Upper lobe of left lung (tissue), 6 donors: ENCODE data around the gene TEAD2. TPM values are rescaled to one million over a fixed set of nuclear protein-coding genes. Genes with fewer than 3 reads are reported as not detected.
A peak's percentile ranks its signal among the peaks of the same experiment; 100 is the strongest.

Source experiments
- ATAC-seq, 2 donors: fragments of 200-7000 bp; cut with Tn5 transposase; one replicate each; pipeline ENCODE4 v1.9.1; 2022; ENCODE audit warnings: mild to moderate bottlenecking in 2 of 2, moderate library complexity in 2 of 2; ENCODE audit not compliant: low FRiP score in 2 of 2
- DNase-seq, 2 donors: peaks; one replicate each; pipeline ENCODE4 v3.0.0-alpha.2; 2019 to 2020
- H3K27ac ChIP-seq, 4 donors: fragments of 200-600 bp; sonication (generic); one replicate each; pipeline ENCODE4 v1.5.1; 2016 to 2019
- H3K27me3 ChIP-seq, 4 donors: fragments of 200-600 bp; sonication (generic); one replicate each; pipeline ENCODE4 v1.5.1; 2017 to 2019
- H3K36me3 ChIP-seq, 4 donors: fragments of 200-600 bp; sonication (generic); one replicate each; pipeline ENCODE4 v1.5.1; 2016 to 2019
- H3K4me1 ChIP-seq, 4 donors: fragments of 200-600 bp; sonication (generic); one replicate each; pipeline ENCODE4 v1.5.1; 2018 to 2019
- H3K4me3 ChIP-seq, 4 donors: fragments of 200-600 bp; sonication (generic); one replicate each; pipeline ENCODE4 v1.5.1; 2017 to 2019; ENCODE audit warnings: mild to moderate bottlenecking in 2 of 4, moderate library complexity in 1 of 4
- H3K9me3 ChIP-seq, 4 donors: fragments of 200-600 bp; sonication (generic); one replicate each; pipeline ENCODE4 v1.5.1; 2018 to 2019
- EP300 ChIP-seq, 4 donors: sonication (generic); formaldehyde crosslinking; IDR thresholded peaks; one replicate each; pipeline ENCODE4 v1.5.1; 2017; ENCODE audit warnings: antibody characterized with exemption in 4 of 4, control low read depth in 2 of 4
- POLR2A ChIP-seq, 4 donors: fragments of 450-650 bp; IDR thresholded peaks; one replicate each; pipeline ENCODE4 v1.5.1; 2016 to 2017; ENCODE audit warnings: antibody characterized with exemption in 4 of 4, mild to moderate bottlenecking in 2 of 4
- POLR2AphosphoS5 ChIP-seq, 2 donors: sonication (generic); formaldehyde crosslinking; IDR thresholded peaks; one replicate each; pipeline ENCODE4 v1.5.1; 2017; ENCODE audit warnings: antibody characterized with exemption in 2 of 2
- WGBS, 2 donors: methylation state at CpG; one replicate each; pipeline ENCODE4 v1.1.5; 2017 to 2018; 5-methylcytosine and 5-hydroxymethylcytosine counted together
- total RNA-seq, 6 donors: library from RNA; depleted of rRNA in 4 of 6; stranded (reverse); fragments of >200 nt in 4 of 6; gene quantifications; one replicate each; pipeline versions ENCODE4 v1.1.0 to v1.2.1, GENCODE V29; 2016 to 2021
- TF ChIP-seq, protein P1 (sequence below), 6 experiments: fragments of 450-650 bp in 4 of 6; fragments of 200-600 bp in 2 of 6; sonication (generic) in 2 of 6; IDR thresholded peaks; one replicate each; pipeline ENCODE4 v1.5.1; 2016 to 2019; ENCODE audit warnings: antibody characterized with exemption in 6 of 6
- donor health status: DM: no; HTN: no; CAD: no; lungs with moderate emphysema.
- donor health status: DM: no; HTN: yes; CAD: no; lungs with severe emphysema.

The TEAD2 gene
- total RNA-seq, 6 donors from 2014 or later: 13.6 to 38.0 (median 20.5) TPM

DNA sequence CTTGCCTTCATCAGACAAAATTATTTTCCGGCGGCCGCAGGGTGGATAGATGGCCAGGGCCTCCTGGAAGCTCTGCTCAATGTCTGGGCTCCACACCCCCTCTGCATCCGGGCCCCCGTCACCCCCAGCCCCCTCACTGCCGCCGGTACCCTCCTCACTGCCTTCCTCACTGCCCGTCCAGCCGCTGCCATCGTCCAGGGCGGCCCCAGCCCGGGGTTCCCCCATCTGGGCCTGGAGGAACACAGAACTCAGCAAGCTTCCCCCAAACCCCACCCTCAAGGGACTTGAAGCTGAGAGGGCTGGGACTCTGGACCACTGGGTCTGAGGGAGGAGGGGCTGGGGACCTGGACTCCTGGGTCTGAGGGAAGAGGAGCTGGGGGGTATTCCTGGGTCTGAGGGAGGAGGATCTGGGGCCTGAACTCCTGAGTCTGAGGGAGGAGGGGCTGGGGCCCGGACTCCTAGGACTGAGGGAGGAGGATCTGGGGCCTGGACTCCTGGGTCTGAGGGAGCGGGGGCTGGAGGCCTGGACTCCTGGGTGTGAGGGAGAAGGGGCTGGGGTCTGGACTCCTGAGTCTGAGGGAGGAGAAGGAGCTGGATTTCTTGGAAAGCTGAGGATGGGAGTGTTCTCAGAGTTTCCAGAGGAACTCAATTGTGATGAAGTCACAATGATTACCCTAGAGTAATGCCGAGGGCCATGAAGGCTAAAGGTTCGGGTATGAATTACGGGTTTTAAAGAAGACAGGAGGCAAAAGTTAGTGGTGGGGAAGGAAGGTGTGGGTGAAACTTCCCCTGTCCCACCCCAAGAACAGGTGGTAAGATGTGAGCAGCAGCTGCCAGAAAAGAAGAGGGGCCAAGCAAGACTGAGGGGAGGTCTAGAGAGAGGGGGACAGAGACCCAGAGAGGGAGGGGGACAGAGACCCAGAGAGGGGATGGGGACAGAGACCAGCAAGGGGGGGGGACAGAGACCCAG is 2.1 kb downstream of the TEAD2 start:
- Histone ChIP-seq H3K36me3 (peaks cover 0 to 26% (median 19%) of the 10 kb centered on the region in 4 donors), H3K4me3 (peak overlapping the region in 1 of 4 donors; percentile 90), H3K4me1 (peaks cover 29 to 61% (median 46%) of the 10 kb centered on the region in 4 donors), H3K27me3 (peaks cover 0 to 4% (median 0%) of the 10 kb centered on the region in 4 donors), H3K9me3 (no peaks in the 10 kb centered on the region), H3K27ac (peak overlapping the region; percentile 89 to 96 (median 94))
- 57 to 75% methylated on average over 8 to 17 of the region's 17 CpGs for WGBS, 2 donors
- DNase-seq (peak in 1 of 2 donors; percentile 71), ATAC-seq (no peak)
- TF ChIP-seq POLR2AphosphoS5 (IDR thresholded peaks at IDR 0.05): no peak
- TF ChIP-seq, protein P1, sequence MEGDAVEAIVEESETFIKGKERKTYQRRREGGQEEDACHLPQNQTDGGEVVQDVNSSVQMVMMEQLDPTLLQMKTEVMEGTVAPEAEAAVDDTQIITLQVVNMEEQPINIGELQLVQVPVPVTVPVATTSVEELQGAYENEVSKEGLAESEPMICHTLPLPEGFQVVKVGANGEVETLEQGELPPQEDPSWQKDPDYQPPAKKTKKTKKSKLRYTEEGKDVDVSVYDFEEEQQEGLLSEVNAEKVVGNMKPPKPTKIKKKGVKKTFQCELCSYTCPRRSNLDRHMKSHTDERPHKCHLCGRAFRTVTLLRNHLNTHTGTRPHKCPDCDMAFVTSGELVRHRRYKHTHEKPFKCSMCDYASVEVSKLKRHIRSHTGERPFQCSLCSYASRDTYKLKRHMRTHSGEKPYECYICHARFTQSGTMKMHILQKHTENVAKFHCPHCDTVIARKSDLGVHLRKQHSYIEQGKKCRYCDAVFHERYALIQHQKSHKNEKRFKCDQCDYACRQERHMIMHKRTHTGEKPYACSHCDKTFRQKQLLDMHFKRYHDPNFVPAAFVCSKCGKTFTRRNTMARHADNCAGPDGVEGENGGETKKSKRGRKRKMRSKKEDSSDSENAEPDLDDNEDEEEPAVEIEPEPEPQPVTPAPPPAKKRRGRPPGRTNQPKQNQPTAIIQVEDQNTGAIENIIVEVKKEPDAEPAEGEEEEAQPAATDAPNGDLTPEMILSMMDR (IDR thresholded peaks at IDR 0.05): no peak
- TF ChIP-seq POLR2A (IDR thresholded peaks at IDR 0.05): no peak
- TF ChIP-seq EP300 (IDR thresholded peaks at IDR 0.05): no peak

DNA sequence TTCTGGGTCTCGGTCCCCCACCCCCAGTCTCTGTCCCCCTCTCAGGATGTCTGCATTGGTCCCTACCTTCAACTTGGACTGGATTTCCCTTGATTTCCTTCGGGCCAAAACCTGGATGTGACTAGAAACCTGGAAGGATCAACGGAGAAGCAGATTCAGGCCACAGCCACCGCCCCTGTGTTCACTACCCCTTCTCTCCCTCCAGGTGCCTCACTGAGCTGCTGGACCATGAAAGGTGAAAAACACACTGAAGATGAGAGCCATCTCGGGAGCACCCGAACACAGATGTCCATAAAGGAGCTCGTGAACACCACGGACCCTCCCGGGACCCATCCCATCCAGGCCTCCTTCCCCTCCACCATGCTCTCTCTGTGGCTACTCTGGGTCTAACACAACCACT is 5.0 kb downstream of the TEAD2 start:
- H3K9me3 ChIP-seq: no peaks in the 10 kb centered on the region
- TF ChIP-seq POLR2AphosphoS5 (IDR thresholded peaks at IDR 0.05): no peak
- TF ChIP-seq, protein P1 (IDR thresholded peaks at IDR 0.05): no peak
- TF ChIP-seq POLR2A (IDR thresholded peaks at IDR 0.05): no peak
- no peak for TF ChIP-seq EP300 (IDR thresholded peaks at IDR 0.05)
- peak overlapping the region; percentile 27 to 79 (median 64) for H3K27ac ChIP-seq
- peaks cover 0 to 53% (median 31%) of the 10 kb centered on the region in 4 donors for H3K36me3 ChIP-seq
- peaks cover 26 to 40% (median 30%) of the 10 kb centered on the region in 4 donors for H3K4me1 ChIP-seq
- H3K27me3 ChIP-seq: no peaks in the 10 kb centered on the region
- DNase-seq (no peak), ATAC-seq (no peak)
- H3K4me3 ChIP-seq: no peak overlapping the region
- 83 to 91% methylated on average over 9 of the region's 9 CpGs for WGBS, 2 donors

DNA sequence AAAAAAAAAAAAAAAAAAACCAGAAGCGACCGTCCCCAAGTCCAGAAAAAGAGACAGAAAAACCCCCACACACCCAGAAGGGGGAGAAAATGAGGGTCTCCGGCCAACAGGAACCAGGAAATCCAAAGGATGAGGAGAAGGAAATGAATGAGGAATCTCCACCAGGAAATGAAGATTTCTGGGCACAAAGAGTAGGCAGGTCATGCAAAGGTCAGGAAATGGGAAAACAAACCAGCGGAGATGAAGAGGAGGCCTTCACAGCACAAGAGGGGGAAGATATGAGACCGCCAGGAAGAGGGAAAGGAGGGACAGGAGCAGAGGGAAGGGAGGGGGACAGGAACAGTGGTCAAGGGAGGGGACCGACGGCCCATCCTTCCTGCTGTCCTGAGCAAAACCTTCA is 5.8 kb downstream of the TEAD2 start:
- 44 to 54% methylated on average over 7 of the region's 7 CpGs for WGBS, 2 donors
- no peak overlapping the region for H3K4me3 ChIP-seq
- H3K27ac ChIP-seq: peak overlapping the region; percentile 27 to 79 (median 64)
- no peak for ATAC-seq
- H3K4me1 ChIP-seq: peaks cover 25 to 38% (median 28%) of the 10 kb centered on the region in 4 donors
- H3K27me3 ChIP-seq: no peaks in the 10 kb centered on the region
- TF ChIP-seq, protein P1 (IDR thresholded peaks at IDR 0.05): no peak
- no peak for TF ChIP-seq EP300 (IDR thresholded peaks at IDR 0.05)
- TF ChIP-seq POLR2A (IDR thresholded peaks at IDR 0.05): no peak
- no peak for TF ChIP-seq POLR2AphosphoS5 (IDR thresholded peaks at IDR 0.05)
- no peaks in the 10 kb centered on the region for H3K9me3 ChIP-seq
- peaks cover 0 to 54% (median 35%) of the 10 kb centered on the region in 4 donors for H3K36me3 ChIP-seq
- DNase-seq: no peak

DNA sequence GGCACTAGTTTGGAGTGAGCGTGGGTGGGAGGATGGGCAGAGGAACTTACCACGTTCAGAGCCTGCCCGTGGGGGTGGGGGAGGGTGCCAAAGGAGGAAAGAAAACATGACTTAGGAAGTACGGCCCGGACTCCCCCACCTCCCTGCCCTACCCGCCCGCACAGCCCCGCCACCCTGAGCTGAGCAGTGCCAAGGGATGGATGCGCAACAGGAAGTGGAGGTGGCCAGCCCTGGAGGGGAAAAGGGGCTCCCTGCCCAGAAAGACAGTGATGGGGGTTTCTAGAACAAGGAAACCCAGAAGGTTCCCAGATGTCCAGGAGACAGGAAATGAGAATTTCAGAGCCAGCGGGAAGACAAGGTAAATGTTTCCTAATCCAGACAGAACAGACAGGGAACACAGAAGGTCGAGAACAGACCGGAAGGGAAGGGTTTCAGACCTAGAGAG is 6.3 kb downstream of the TEAD2 start:
- TF ChIP-seq POLR2AphosphoS5 (IDR thresholded peaks at IDR 0.05) (peak in 1 of 2 donors; percentile 15), EP300 (IDR thresholded peaks at IDR 0.05) (no peak), POLR2A (IDR thresholded peaks at IDR 0.05) (no peak)
- TF ChIP-seq, protein P1 (IDR thresholded peaks at IDR 0.05): no peak

More for the DNA sequence above, 6.3 kb downstream of the TEAD2 start:
- Histone ChIP-seq H3K4me3 (peak overlapping the region in 1 of 4 donors; percentile 10), H3K36me3 (peaks cover 0 to 59% (median 39%) of the 10 kb centered on the region in 4 donors), H3K27ac (peak overlapping the region; percentile 43 to 79 (median 68)), H3K27me3 (no peaks in the 10 kb centered on the region), H3K4me1 (peaks cover 20 to 38% (median 26%) of the 10 kb centered on the region in 4 donors), H3K9me3 (no peaks in the 10 kb centered on the region)
- DNase-seq (peak; percentile 40 to 70), ATAC-seq (no peak)
- WGBS, 2 donors: 11 to 25% methylated on average over 12 of the region's 12 CpGs
